HEK293T (cell line): Measurements from ENCODE around the gene VPS37C.

Experiments used
- ELF4 ChIP-seq: fragments of 450-650 bp; IDR thresholded peaks from 2 replicates; pipeline ENCODE4 v1.6.1; 2017; ENCODE audit warnings: antibody characterized with exemption
- FOXA1 ChIP-seq: fragments of 450-650 bp; IDR thresholded peaks from 2 replicates; pipeline ENCODE4 v1.6.1; 2016; ENCODE audit warnings: mild to moderate bottlenecking
- FOXK2 ChIP-seq: fragments of 450-650 bp; IDR thresholded peaks from 2 replicates; pipeline ENCODE4 v1.6.1; 2016; ENCODE audit warnings: mild to moderate bottlenecking
- FOXM1 ChIP-seq: fragments of 450-650 bp; IDR thresholded peaks from 2 replicates; pipeline ENCODE4 v1.6.1; 2017; ENCODE audit warnings: mild to moderate bottlenecking, borderline replicate concordance
- LEF1 ChIP-seq: fragments of 450-650 bp; IDR thresholded peaks from 2 replicates; pipeline ENCODE4 v1.6.1; 2017; ENCODE audit warnings: mild to moderate bottlenecking, borderline replicate concordance
- NFRKB ChIP-seq: fragments of 450-650 bp; IDR thresholded peaks from 2 replicates; pipeline ENCODE4 v1.6.1; 2016; ENCODE audit warnings: mild to moderate bottlenecking, moderate library complexity

DNA sequence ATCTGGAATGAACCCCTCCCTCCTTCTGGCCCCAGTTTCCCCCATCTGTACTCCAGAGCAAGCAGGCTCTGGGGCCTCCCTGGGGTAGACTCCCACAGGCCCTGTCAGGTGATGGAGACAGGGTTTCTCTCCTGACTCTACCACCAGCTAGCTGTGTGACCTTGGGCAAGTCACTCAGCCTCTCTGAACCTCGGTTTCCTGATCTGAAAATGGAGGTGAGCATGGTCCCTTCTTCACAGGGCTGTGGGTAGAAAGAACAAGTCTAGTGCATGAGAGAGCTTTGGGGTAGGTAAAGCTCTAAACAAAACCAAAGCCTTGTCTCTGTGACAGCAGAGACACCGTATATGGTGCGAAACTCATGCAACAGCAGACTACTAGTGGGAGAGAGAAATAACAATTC, 53.3 kb downstream of the VPS37C start:
- TF ChIP-seq FOXM1 (no peak), ELF4 (no peak), LEF1 (no peak), FOXK2 (no peak), NFRKB (no peak), FOXA1 (no peak)
